ENCODE measurements around the gene FOXP2.
"Not testable (repeated sequence)": the region's sequence is repeated elsewhere in the genome, so short reads cannot be mapped to it uniquely, and the experiment has no call there.

Gene FOXP2

DNA sequence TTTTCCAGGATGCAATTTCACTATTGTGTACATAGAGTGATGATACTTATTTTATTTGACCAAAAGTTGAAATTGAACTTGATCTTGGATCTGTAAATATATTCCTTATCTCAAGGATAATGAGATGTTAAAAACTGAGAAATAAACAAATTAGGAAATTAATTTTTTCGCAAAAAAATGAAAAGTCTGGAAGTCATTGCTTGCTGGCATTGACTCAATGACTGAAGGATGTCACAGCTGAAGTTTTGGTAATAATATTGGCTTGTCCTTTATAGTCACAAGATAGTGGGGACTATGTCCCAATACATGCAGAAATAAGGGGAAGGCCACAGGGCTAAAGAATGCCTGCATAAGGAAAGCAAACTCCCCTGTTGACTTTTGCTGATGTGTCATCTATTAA lies 92.8 kb downstream of the FOXP2 start:
- DNase-seq = no peak

- DNase-seq = no peak
These were observed 93.5 kb downstream of the FOXP2 start for GRCh38 chr7:114508086-114508485.

GRCh38 chr7:114510824-114511223 lies 96.2 kb downstream of the FOXP2 start:
- DNase-seq = not testable (repeated sequence)

GRCh38 chr7:114519240-114519639 lies 104.6 kb downstream of the FOXP2 start:
- DNase-seq = peak; percentile 42

GRCh38 chr7:114522081-114522480 lies 107.5 kb downstream of the FOXP2 start:
- no peak for DNase-seq

- DNase-seq = no peak
These were observed 113.0 kb downstream of the FOXP2 start for GRCh38 chr7:114527589-114527988.

GRCh38 chr7:114530057-114530611 lies 115.5 kb downstream of the FOXP2 start:
- DNase-seq = no peak

- no peak for DNase-seq
These were observed 116.7 kb downstream of the FOXP2 start for GRCh38 chr7:114531326-114531725.

DNA sequence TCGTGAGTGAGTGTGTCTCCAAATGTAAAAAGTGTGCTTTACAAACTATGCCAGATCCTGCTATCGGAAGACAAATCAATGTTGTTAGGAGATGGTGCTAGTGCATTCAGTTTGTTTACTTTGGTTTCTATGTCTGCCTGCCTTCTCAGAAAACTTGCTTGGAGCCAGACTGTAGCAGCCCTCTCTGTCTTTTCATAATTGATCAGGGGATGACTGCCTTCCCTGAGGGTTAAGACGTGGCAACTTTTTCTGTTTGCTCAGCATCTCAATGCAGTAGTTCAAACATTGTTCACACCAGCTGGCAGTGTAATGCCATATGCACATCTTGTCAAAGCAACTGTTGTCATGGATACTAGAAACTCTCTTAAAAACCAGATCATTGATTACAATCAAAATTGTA lies 118.5 kb downstream of the FOXP2 start:
- peak; percentile 36 for DNase-seq

DNA sequence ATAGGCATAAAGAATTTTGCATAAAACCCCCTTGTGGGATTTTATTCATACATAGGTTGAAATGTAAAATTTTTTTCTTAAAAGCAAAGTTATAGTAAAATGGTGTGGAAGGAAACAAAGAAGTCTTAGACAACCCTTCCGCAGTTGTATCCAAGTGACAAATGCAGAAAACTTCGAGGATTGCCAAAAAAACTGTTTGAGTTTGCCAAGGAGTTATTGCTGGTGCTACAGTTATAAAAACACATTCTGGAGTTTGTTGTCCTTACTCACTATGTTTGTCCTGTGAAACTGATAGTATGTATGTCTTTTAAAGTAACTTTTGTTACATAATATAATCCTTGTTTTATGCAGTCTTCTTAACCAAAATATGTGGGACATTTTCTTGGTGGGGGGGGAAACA lies 120.3 kb downstream of the FOXP2 start:
- DNase-seq = no peak

DNA sequence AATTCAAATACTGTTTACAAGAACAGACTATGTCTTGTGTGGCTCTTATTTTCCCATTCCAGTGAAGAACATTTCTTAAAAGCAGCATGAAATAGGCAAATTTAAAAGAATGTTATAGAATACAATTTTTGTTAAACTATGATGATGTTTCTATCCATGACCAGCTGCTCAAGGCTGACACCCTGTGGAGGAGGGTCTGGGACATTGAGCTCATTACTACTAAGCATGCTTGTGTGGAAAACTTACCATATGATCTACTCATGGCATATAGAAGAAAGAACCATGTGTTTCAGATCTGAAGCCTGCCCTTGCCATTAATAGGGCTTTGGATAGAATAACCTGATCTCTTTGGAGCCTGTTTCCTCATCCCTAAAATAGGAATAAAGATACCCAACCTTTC lies 125.0 kb downstream of the FOXP2 start:
- DNase-seq = peak; percentile 50

DNA sequence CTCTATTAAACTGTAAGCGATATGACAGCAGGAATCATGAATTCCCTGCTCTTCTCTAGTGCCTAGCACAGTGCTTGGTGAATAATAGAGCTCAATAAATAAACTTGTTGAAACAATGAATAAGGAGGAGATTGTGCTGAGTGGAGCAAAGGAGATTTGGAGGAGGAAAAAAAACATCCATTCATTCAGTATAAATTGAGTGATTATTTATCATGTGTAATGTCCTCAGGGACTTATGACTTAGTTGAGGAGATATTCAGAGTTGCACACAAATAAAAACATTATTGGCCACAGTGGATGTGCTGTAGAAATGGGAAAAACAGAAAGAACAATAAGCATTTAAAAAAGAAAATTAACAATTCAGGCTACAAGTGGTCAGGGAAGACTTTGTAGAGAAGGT lies 125.7 kb downstream of the FOXP2 start:
- DNase-seq = no peak

- DNase-seq = not testable (repeated sequence)
These were observed 132.7 kb downstream of the FOXP2 start for GRCh38 chr7:114547346-114547745.

DNA sequence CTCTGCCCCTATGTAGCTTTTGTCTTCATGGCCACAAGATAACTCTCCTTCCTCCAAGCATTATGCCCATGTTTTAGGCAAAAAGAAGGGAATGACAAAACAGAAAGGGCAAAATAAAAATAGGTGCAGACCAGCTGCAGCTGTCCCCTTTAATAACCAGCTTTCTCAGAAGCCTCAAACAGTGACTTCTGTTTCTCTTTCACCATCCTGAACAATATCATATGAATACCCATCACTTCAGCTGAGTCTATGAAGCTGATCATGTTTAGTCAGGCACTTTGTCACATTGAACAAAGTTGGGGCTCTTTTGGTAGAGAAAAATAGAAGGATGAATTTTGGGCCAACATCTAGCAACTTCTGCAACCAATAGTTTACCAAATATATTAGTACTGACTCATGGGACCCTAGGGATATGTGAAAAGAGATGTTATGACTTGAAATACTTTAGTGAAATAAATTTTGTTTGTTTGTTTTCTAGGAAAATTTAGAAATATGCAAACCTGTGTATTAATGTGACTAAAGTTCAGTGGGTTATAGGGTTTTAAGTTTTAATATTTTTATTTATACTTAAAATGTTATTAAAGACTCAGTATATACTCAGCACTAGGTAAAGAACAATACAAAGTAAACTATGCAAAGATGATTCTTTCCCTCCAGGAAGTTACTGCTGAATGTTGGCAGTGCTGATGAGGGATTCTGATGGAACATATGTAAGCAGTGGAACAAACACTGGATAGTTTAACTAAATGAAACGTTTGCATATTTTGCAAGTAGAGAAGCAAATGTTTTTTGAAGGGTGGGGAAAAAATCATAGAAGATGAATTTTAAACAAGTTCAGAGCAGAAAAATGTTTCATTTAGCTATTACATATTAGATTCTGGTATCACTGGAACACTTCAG lies 133.7 kb downstream of the FOXP2 start:
- DNase-seq = no peak

DNA sequence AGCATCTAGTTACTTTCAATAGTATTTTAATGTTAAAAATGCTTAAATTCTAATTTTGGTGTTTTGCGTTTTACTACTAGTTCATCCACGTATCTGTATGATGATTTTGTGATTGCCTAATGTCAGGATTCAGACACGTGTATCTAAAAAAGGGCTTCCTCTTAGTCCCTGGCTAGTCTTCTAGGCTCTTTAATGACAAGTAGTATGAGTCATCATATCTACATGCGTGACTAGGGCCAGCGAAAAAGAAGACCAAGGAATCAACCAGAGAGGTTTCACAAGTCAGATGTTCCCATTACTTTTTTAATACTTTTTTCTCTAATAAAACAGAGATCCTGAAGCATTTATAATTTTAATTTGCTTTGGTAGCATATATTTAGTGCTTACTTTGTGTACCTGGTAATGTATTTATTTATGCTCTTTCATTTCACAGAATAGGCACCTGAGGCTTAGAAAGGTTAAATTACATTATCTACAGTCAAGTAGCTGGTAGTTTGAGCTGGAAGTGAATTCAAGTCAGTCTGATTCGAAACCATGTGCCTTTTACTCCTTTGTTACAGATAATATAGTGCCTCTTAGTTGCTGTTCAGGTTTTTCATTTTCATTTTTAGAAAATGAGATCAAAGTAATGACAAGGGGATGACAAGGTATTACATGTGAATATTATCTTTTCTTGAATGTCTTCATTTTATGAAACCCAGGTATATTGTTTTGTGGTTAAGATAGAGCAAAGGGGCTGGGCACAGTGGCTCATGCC lies 140.3 kb downstream of the FOXP2 start:
- no peak for DNase-seq

DNA sequence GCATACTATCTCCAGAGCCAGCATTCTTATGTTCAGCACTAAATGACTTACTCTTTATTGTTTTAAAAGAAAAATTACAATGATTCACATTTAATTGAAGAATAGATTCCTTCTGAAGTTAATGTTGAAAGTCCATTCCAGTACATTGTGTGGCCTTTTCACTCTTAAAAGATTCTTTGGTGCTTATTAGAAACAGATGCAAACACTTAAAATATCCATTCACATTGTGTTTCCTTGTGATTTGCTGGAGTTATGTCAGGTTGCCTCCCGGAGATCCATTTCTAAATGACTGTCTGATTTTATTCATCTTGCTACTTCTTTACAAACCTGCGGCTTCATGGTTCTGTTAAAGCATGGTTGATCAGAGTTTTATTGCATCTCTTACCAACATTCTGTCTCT lies 152.8 kb downstream of the FOXP2 start:
- DNase-seq = no peak

DNA sequence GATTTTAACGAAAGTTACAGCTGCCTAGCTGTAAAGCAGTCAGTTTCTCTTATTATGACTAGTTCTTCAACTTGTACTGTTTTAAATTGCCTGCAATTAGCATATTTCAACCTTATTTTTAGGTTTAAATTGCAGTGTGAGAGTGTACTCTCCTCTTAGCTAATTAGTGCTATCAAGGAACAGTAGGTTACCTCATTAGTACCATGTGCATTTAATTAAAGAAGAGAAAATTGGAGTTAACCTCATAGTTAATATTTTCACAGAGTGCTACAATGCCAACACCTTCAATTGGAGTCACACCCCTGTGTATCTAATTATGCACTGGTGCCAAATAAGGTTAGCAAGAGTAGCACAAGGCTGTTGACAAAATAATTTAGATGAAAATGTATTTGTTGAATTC lies 154.6 kb downstream of the FOXP2 start:
- no peak for DNase-seq

GRCh38 chr7:114574384-114574783 lies 159.8 kb downstream of the FOXP2 start:
- no peak for DNase-seq

- no peak for DNase-seq
These were observed 160.5 kb downstream of the FOXP2 start for GRCh38 chr7:114575098-114575497.

GRCh38 chr7:114580963-114581362 lies 166.3 kb downstream of the FOXP2 start:
- not testable (repeated sequence) for DNase-seq

DNA sequence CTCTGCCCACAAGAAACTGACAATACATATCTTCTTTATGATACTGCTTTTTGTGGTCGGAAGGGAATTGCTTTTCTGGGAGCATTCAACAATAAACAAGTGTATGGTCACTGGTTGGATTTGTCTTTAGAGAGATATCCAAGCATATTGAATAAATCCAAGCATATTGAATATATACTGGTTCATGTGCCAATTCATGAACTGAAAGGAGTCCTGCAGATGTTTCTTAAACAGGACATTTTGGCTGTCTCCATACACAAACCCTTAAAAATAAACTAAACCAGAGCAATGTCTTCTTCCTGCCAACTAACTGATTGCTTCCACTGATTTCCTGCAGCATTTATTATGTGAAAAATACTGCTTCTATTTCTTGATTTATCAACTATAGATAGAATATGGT lies 173.9 kb downstream of the FOXP2 start:
- no peak for DNase-seq

- DNase-seq = no peak
These were observed 174.8 kb downstream of the FOXP2 start for GRCh38 chr7:114589436-114589835.

GRCh38 chr7:114590298-114590697 lies 175.7 kb downstream of the FOXP2 start:
- DNase-seq = no peak

GRCh38 chr7:114598946-114599345 lies 184.3 kb downstream of the FOXP2 start:
- no peak for DNase-seq

Measured in femur (tissue), 1 donor.